GM19328 (cell line): ENCODE data around the gene TSR3.

ENCODE experiments used
- ATAC-seq: cut with Tn5 transposase; IDR thresholded peaks from one replicate; pipeline ENCODE4 v1.9.1; 2021; ENCODE audit warnings: mild to moderate bottlenecking, moderate library complexity; ENCODE audit not compliant: unreplicated experiment

TSR3 gene

DNA sequence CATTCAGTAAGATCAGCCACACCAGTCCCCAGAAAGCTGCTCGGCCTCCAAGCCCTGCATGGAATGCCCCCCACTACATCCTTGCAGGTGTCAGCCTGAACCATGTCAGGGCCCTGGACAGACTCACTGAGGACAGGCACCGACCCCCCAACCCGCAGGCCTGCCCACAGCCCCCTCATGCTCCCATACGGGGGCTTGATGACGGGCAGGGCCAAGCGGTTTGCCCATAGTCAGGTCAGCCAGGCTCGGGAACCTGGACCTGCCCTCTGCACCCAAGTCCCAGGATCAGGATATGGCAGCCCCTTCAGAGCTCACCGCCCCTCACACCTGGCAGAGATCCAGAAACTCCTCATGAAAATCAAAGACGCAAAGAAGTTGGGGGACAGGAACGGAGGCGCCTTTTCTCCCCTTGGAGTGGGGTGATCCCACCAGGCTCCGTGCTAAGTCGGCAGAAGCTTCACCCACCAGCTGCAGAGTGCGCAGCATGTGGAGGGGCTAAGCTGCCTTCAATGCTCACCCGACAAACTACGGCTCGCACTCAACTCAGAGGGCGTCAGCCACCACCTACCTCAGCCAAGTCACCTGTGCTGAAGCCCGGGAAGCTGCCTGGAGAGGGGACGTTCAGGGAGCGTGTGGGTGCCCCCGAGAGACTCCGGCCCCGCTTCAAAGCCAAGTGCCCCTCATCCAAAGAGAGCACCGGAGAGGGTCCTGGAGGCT, 26.6 kb upstream of the TSR3 start:
- ATAC-seq: no peak

DNA sequence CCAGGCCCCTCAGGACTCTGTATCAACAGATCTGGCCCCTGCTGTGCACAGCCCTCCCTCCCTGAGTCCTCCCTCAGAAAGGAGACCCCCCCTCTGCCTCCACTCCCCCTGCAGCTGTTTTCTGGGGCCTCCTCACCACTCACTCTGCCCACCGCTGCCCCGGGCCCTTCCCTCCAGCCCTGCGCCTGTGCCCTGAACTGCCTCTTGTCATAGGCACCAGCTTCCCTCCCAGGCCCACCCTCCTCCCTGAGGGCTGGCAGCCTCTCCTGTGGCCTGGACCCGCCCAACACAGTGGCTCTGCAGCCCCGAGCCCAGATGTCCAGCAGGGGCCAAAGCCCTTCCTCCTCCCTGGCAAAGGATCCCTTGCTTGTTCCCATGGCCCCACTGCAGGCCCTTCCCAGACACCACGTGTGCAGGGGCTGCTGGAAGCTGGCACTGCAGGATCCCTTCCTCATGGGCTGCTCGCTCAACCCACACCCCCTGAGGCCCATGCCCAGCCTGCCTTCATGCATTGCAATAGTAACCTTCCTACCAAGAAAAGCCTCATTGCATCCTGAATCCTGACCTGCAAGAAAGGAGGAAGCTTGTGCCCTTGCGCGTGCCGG, 25.8 kb upstream of the TSR3 start:
- no peak for ATAC-seq

DNA sequence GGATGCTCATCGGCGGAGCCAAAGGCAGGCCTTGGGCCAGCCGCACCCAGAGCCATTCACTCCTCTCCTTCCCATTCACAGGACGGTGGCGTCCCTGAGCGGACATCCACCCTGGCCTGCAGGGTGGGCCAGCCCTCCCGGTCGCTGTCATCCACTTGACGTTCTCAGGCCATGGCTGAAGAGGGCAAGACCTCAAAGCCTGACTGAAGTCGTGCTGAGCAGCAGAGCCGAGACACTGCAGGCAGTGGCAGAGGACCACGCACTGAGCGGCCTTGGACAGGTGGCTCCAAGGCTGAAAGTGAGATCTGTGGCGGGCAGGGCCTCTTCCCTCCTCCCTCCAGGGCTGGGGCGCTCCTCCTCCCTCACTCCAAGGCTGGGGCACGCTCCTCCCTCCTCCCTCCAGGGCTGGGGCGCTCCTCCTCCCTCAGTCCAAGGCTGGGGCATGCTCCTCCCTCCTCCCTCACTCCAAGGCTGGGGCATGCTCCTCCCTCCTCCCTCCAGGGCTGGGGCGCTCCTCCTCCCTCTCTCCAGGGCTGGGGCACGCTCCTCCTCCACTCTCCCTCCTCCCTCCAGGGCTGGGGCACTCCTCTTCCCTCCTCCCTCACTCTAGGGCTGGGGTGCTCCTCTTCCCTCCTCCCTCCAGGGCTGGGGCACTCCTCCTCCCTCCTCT, 24.2 kb upstream of the TSR3 start:
- ATAC-seq: no peak

DNA sequence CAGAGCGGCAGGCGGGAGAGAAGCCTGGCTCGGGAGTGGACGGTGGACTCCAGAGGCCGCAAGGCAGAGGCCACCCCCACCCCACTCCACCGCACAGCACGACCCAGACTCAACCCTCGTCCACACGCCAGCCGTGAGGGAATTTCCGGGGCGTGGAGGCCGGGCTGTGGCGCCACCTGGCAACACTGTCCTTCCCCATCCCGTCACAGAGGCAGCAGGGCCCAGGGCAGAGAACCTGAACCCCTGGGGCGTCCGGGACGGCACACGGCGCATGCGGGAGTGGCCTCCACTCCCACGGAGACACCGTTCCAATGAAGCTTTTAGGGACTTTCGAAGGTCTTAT, 23.6 kb upstream of the TSR3 start:
- ATAC-seq: no peak

DNA sequence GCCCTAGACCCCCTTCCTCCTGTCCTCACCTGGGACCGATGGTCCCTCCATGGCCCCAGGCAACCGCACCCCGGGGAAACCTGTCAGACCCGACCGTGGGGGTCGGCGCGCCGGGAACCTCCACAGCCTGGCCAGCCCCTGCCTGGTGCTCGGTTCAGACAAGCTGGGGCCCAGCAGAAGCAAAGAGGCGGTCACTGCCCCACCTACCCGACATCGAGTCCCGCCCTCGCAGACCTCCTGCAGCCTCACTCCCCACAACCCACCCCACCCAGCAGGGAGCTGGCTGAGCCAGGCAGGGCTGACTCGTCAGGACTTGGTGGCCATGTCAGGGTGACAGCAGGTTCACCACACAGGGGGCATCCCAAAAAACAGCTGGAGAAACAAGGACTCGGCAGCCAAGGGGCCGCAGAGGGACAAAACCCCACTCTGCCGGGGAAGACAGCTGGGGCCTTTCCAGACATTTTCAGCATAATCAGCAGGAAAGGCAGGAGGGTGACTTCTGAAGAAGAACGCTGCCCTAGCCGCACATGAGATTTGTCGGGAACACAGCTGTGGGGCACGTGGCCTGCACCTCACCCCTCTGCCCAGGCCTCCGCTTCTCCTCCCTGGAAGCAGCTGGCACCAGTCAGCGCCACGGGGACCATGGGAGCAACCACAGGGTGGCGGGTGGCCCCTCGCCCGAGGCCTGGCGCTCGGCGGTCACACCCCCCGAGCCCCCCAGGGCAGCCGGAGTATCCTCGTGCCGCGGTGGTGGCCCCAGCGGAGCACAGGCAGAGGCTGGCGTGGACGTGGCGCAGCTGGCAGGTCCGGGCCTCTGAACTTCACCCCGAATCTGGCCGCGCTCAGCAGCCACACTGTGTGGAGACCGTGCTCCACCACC, 23.0 kb upstream of the TSR3 start:
- no peak for ATAC-seq

DNA sequence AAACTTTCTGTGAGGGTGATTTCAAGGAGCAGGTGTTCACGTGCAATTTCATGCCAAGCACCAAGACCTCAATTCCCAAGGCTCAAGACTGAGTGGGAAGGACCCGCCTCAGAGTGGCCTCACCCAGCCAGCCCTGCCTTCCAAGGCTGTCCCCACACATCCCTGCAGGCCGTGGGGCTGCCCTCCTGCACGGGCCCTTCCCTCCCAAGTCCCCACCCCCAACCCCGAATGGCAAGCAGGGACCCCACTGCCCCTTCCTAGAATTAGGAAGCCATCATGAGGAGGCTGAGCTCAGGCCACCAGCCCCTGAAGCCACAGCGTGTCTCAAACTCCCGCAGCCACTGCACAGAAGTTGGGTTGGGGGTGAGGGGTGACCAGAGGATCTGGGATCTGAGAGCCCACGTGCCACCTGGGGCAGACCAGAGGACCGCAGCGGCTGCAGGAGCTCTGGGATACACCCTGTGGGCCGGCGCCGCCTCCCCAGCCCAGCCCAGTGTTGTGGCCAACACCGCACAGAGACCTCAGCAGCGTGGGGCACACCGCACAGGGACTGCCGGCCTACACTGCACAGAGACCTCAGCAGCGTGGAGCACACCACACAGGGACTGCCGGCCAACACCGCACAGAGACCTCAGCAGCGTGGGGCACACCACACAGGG, 20.7 kb upstream of the TSR3 start:
- no peak for ATAC-seq

DNA sequence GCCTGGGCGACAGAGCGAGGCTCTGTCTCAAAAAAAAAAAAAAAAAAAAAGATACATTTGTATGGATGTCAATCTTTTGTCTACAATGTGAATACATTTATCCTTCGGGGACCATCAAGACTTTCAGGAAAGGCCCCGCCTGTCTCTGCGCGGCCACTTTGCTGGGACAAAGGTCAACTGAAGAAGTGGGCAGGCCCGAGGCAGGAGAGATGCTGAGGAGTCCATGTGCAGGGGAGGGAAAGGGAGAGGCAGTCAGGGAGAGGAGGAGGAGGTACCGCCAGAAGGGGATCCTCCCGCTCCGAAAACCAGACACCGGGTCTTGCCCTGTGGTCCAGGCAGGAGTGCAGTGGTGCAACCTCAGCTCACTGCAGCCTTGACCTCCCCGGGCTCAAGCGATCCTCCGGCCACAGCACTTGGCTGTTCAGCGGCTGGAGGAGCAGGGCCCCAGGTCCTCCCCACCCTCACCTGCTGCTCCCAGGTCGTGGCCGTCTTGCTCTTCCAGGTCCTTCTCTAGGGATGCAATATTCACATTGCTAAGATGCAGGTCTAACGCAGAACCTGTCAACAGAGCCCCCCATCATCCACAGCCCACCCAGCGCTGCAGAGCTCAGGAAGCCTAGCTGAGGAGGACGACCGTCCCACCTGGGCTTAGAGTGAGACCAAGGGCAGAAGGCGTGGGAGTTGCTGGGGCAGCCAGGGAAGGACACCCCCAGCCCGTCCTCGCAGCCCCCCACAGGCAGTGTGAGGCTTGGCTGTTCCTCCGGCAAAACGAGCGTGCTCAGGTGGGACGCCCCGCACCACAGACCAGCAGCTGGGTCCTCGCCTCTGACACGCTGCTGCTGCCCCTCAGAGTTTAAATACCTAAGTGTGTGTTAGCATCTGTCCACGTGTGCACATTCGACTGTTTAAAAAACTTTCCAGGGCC, 19.6 kb upstream of the TSR3 start:
- ATAC-seq: no peak

DNA sequence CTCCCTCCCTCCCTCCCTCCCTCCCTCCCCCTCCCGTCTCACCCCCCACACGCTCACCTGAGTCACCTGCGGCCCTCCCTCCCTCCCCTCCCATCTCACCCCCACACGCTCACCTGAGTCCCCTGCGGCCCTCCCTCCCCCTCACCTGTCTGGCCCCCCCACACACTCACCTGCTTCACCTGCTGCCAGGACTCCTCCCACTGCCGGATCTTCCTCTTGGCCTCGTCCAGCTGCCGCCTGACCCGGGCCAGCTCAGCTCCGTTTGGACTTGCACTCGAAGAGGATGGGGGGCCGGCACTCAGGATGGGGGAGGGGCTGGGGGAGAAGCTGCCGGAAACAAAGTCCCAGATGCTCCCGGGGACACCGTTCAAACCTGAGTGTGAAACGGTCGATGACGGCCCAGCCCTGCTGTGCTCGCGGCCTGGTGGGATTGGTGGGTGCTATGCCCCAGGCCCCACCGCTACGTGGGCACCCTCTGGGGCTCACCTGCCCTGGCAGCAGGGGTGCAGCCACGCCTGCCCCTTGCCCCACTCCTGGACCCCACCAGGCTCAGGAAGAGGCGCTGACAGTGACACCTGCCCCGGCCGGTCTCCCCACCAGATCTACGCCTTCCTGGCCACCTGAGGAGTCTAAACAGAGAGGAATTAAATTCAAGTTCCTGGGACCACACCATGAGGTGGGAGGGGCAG, 16.0 kb upstream of the TSR3 start:
- no peak for ATAC-seq

DNA sequence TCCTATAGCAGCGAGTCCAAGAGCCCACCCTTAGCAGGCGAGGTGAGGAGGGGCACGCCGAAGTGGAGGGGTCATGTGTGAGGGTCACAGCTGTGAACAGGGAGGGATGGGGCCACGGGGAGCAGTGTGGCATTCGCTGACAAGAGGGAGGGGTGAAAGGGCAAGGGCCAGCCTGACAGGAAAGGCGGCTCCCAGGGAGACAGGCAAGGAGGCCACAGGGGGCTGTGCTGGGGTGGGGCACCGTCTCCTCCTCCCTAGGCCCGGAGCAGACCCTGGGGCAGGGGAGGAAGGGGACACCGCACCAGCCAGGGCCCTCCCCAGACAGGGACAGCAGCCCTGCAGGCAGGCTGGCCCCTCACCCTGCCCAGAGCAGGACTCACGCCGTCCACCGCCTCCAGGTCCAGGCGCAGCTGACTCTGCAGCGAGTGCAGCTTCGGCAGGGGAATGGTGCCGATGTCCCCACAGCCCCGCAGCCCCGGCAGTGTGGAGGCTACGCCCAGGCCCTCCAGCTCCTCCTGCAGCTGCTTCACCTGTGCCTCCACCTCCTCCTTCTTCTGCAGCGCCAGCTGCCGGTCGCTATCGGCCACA, 15.1 kb upstream of the TSR3 start:
- no peak for ATAC-seq

DNA sequence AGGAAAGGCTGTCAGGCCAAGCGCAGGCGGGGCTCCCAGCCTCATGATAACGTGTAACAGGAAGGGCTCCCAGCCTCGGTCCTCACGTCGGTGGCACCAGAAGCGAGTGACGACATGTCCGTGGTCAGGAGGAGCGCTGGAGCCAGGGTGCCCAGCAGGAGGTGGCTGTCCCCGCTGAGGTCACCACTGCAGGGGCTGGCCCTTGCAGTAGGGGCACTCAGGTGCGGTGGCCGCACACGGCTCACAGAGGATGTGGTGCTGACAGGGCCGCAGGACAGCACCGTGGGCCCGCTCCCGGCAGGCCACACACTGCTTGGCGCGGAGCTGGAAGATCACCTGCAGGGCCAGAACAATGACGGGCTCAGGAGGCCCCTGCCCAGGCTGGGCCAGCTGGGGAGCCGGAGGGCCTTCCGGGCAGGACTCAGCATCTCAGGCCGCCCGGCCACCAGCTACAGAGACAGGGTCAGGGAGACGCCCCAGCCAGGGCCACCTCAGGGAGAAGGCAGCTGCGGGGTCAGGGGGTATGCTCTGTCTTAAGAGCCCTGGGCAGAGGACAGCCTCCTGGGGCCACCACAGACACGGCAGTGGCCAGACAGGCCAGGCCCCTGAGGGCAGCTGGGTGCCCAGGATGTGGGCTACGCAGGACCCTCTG, 14.5 kb upstream of the TSR3 start:
- ATAC-seq: no peak

DNA sequence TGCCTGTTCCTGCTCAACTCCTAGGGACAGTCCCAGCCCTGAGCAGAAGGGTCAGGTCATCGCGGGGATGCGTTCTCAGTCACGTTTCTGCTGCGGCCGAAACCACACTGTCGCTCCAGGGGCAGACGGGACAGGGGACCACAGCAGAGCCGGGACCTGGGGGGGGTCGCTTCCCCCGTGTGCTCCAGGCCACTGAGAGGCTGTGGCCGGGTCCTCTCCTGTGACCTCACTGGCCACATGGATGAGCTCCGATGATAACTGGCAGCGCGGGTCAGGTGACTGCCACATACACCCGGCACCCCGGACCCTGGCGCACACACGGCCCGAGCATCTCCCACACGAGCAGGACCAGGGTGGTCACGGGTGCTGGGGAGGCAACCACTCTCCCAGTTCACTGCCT, 12.8 kb upstream of the TSR3 start:
- no peak for ATAC-seq

DNA sequence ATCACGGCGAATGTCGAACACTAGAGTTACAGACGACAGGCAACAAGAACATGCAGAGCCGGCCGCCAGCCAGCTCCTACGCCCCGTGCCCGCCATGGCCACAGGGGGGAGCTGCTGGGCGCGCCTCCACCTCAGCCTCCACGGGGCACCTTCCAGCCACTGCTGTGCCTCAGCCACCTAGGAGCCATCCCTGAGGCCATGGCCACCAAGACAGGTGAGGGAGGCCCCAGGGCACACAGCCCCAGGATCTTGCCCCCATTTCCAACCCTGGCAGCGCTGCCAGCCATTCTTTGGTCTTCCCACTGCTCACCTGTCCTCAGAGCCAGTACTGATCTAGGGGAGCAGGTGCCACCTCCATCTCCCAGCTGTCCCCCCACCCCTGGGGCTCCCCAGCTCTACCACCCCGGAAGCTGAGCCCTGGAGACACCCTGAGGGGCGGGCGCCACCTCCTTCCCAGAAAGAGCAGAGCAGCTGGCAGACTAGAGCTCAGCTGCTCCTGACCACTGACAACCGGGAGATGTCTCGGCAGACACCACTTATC, 11.9 kb upstream of the TSR3 start:
- ATAC-seq: no peak

DNA sequence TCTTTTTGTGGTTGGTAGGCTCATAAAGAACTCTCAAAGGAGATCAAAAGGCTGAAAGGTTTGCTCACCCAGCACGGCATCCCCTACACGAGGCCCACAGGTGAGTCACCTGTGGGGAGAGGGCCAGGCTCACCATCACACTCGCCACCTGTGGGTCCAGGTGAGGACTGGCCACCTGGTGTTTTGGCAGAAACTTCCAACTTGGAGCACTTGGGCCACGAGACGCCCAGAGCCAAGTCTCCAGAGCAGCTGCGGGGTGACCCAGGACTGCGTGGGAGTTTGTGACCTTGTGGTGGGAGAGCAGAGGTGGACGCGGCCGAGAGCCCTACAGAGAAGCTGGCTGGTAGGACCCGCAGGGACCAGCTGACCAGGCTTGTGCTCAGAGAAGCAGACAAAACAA, 11.1 kb upstream of the TSR3 start:
- ATAC-seq: no peak

DNA sequence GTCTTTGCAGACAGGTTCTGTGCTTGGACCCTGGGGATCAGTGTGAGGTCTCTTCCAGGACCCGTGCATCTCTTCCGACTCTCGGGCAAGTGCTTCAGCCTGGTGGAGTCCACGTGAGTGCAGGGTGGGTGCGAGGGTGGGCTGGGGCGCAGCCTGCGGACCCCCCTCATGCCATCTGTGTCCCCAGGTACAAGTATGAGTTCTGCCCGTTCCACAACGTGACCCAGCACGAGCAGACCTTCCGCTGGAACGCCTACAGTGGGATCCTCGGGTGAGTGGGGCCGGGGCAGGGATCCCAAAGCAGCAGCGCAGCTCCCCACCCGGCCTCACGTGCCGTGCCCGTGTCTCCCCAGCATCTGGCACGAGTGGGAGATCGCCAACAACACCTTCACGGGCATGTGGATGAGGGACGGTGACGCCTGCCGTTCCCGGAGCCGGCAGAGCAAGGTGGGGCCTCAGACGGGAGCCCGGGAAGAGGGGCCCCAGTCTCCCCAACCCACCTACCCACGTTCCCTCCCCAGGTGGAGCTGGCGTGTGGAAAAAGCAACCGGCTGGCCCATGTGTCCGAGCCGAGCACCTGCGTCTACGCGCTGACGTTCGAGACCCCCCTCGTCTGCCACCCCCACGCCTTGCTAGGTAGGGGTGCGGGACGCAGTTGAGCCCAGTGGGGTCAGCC, 10.1 kb upstream of the TSR3 start:
- ATAC-seq: no peak

DNA sequence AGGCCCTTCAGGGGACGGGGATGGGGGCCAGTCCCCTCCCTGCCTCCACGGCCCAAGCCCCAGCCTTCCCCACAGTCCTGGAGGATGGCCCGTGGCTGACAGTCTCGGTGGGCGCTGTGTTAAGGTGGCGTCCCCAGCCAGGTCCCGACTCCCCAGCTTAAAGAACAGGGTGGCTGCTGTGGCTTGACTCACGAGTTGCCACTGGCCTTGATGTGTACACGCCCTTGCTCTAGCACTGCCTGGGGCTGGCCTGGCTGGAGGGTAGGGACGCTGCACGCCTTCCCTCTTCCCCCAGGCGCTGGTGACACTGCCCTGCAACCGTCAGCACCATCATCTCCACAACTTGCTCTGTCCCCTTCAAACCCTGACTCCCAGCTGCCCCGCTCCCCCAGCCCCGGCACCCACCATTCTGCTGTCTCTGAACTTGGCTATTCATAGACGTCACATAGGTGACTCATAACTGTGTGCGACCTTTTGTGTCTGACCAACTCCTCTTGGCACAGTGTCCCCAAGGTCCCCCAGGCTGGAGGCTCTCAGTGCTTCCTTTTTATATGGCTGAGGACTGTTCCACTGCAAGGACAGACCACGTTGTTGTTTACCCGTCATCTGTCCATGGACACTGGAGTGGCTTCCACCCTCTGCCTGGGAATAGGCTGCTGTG, 6.4 kb upstream of the TSR3 start:
- ATAC-seq: no peak

DNA sequence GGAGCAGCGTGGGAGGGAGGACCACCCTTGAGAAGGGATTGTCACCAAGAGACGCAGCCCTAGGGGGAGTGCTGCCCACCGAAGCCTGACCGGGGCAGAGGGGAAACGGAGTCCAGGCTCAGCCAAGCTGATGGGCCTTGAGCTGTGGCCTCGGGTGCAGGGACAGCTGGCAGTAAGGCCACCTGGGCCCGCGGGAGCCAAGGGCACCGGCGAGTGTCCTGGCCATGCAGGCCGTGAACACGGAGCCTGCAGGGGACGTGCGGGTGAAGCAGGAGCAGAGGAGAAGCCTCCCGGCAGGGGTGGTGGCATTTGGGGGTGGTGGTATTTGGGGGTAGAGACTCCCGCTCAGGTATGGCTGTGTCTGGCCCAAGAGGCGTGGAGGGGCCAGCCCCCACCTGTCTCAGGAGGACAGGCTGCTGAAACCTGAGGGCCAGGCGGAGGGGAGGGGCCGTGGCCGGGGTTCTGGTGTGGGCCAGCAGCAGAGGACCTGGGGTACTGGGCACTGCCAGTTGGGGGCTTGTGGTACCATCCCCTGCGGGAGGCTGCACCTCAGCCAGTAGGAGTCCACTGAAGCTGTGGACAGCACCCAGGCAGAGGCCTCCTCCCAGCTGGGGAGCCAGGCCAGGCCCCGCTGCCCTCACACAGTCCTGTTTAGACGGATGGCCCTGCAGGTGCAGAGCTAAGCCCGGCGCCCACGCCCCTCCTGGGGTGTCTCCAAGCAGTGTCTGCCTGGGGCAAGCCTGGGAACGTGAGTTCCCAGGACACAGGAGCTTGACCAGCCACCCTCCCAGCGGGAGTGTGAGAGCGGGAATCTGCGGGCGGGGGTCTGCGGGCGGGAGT, 4.6 kb upstream of the TSR3 start:
- ATAC-seq: no peak
